Measurements from ENCODE around the gene CTIF. TPM values are rescaled to one million over a fixed set of nuclear protein-coding genes. Genes with fewer than 3 reads are reported as not detected.

The CTIF gene
- total and polyA plus RNA-seq, 4 donors, result 12.2 to 45.7 (median 32.6) TPM

- TF ChIP-seq CTCF (IDR thresholded peaks at IDR 0.05; ENCODE audit: control extremely low read depth, extremely low read depth), result no peak
- Histone ChIP-seq H3K36me3 (ENCODE audit: control insufficient read depth in 4 of 4, insufficient read depth in 4 of 4, low read length in 4 of 4) (peaks cover 0 to 2% (median 0%) of the 10 kb centered on the region in 4 donors), H3K9ac (ENCODE audit: insufficient read depth in 1 of 2, low read length in 2 of 2) (no peak overlapping the region), H3K4me1 (ENCODE audit: control insufficient read depth in 5 of 5, insufficient read depth in 5 of 5, low read length in 5 of 5) (peaks cover 0 to 33% (median 27%) of the 10 kb centered on the region in 5 donors), H3K27ac (ENCODE audit: low read depth in 1 of 2, low read length in 1 of 2) (peak overlapping the region in 1 of 2 donors; percentile 51), H3K27me3 (ENCODE audit: control insufficient read depth in 3 of 3, insufficient read depth in 3 of 3, low read length in 2 of 3) (no peaks in the 10 kb centered on the region), H3K9me3 (ENCODE audit: control insufficient read depth in 4 of 4, insufficient read depth in 3 of 4, low read length in 3 of 4) (no peaks in the 10 kb centered on the region), H3K4me3 (no peak overlapping the region)
- ATAC-seq (ENCODE audit: insufficient read depth, low FRiP score) (no peak), DNase-seq (no peak)
- 81 to 89% methylated on average over 7 of the region's 7 CpGs for WGBS, 2 donors
These were observed 301.1 kb downstream of the CTIF start for GRCh38 chr18:48839819-48840490.

- H3K9ac ChIP-seq (ENCODE audit: insufficient read depth in 1 of 2, low read length in 2 of 2), result no peak overlapping the region
- TF ChIP-seq CTCF (IDR thresholded peaks at IDR 0.05; ENCODE audit: control extremely low read depth, extremely low read depth), result no peak
- no peaks in the 10 kb centered on the region for H3K27me3 ChIP-seq (ENCODE audit: control insufficient read depth in 3 of 3, insufficient read depth in 3 of 3, low read length in 2 of 3)
- no peak for ATAC-seq (ENCODE audit: insufficient read depth, low FRiP score)
- 62 to 64% methylated on average over 3 of the region's 3 CpGs for WGBS, 2 donors
- no peak for DNase-seq
- no peak overlapping the region for H3K4me3 ChIP-seq
- H3K27ac ChIP-seq (ENCODE audit: low read depth in 1 of 2, low read length in 1 of 2), result peak overlapping the region in 1 of 2 donors; percentile 29
- peaks cover 0 to 2% (median 0%) of the 10 kb centered on the region in 4 donors for H3K36me3 ChIP-seq (ENCODE audit: control insufficient read depth in 4 of 4, insufficient read depth in 4 of 4, low read length in 4 of 4)
- H3K4me1 ChIP-seq (ENCODE audit: control insufficient read depth in 5 of 5, insufficient read depth in 5 of 5, low read length in 5 of 5), result peaks cover 0 to 32% (median 27%) of the 10 kb centered on the region in 5 donors
- H3K9me3 ChIP-seq (ENCODE audit: control insufficient read depth in 4 of 4, insufficient read depth in 3 of 4, low read length in 3 of 4), result no peaks in the 10 kb centered on the region
These were observed 301.7 kb downstream of the CTIF start for GRCh38 chr18:48840491-48840877.

- H3K4me1 ChIP-seq (ENCODE audit: control insufficient read depth in 5 of 5, insufficient read depth in 5 of 5, low read length in 5 of 5), result peaks cover 0 to 32% (median 27%) of the 10 kb centered on the region in 5 donors
- H3K27ac ChIP-seq (ENCODE audit: low read depth in 1 of 2, low read length in 1 of 2), result peak overlapping the region; percentile 59 to 89
- no peaks in the 10 kb centered on the region for H3K9me3 ChIP-seq (ENCODE audit: control insufficient read depth in 4 of 4, insufficient read depth in 3 of 4, low read length in 3 of 4)
- H3K27me3 ChIP-seq (ENCODE audit: control insufficient read depth in 3 of 3, insufficient read depth in 3 of 3, low read length in 2 of 3), result no peaks in the 10 kb centered on the region
- 50% methylated on average over 31 of the region's 31 CpGs for WGBS, 2 donors
- peak; percentile 58 for ATAC-seq (ENCODE audit: insufficient read depth, low FRiP score)
- peaks cover 0 to under 1% (median 0%) of the 10 kb centered on the region in 4 donors for H3K36me3 ChIP-seq (ENCODE audit: control insufficient read depth in 4 of 4, insufficient read depth in 4 of 4, low read length in 4 of 4)
- H3K4me3 ChIP-seq, result no peak overlapping the region
- no peak overlapping the region for H3K9ac ChIP-seq (ENCODE audit: insufficient read depth in 1 of 2, low read length in 2 of 2)
- peak; percentile 65 to 83 (median 69) for DNase-seq
- no peak for TF ChIP-seq CTCF (IDR thresholded peaks at IDR 0.05; ENCODE audit: control extremely low read depth, extremely low read depth)
These were observed 302.8 kb downstream of the CTIF start for GRCh38 chr18:48841381-48842258.
